A673 (cell line): Measurements from ENCODE around the gene DPP7. TPM values are rescaled to one million over a fixed set of nuclear protein-coding genes. Genes with fewer than 3 reads are reported as not detected.
"Not testable (repeated sequence)": the region's sequence is repeated elsewhere in the genome, so short reads cannot be mapped to it uniquely, and the experiment has no call there.

Experiments
- BruUV-seq: library from RNA; stranded (reverse); fragments of 400-500 nt; replicated peaks from 2 replicates; lab custom pipeline; 2021; lab: Mats Ljungman, UMichigan
- CTCF ChIA-PET: fragments of 300-600 bp; sonication (Branson Sonifier 250); formaldehyde crosslinking; loops from one replicate; lab custom pipeline; 2022; ENCODE audit warnings: antibody characterized with exemption; lab: Charles Lee
- POLR2A ChIA-PET: fragments of 300-600 bp; sonication (Branson Sonifier 250); formaldehyde crosslinking; loops from one replicate; lab custom pipeline; 2022; ENCODE audit warnings: antibody characterized with exemption; ENCODE audit not compliant: low non-redundant PET; lab: Charles Lee
- DNase-seq: peaks from one replicate; pipeline ENCODE4 v3.0.0-alpha.2; 2015; ENCODE audit warnings: low spot score
- H3K27ac ChIP-seq: fragments of 200-600 bp; sonication (generic); 2 replicates; pipeline ENCODE4 v1.5.1; 2016; ENCODE audit warnings: mixed run types, low read depth, mild to moderate bottlenecking, mixed read lengths, antibody characterized with exemption, low read length; ENCODE audit not compliant: poor library complexity, severe bottlenecking
- H3K27me3 ChIP-seq: fragments of 200-600 bp; sonication (generic); replicated peaks from 2 replicates; pipeline ENCODE4 v1.6.1; 2017; ENCODE audit warnings: mixed run types, low read depth, mild to moderate bottlenecking, mixed read lengths, antibody characterized with exemption, low read length; ENCODE audit not compliant: insufficient read depth, poor library complexity
- H3K36me3 ChIP-seq: fragments of 200-600 bp; sonication (generic); 2 replicates; pipeline ENCODE4 v1.6.1; 2016; ENCODE audit warnings: mixed run types, mild to moderate bottlenecking, mixed read lengths, antibody characterized with exemption, low read length; ENCODE audit not compliant: insufficient read depth, poor library complexity, severe bottlenecking
- H3K4me1 ChIP-seq: fragments of 200-600 bp; sonication (generic); 2 replicates; pipeline ENCODE4 v1.6.1; 2017; ENCODE audit warnings: mixed run types, mild to moderate bottlenecking, mixed read lengths, antibody characterized with exemption, low read length; ENCODE audit not compliant: insufficient read depth, poor library complexity, severe bottlenecking
- H3K4me3 ChIP-seq: fragments of 200-600 bp; sonication (generic); 2 replicates; pipeline ENCODE4 v1.5.1; 2016; ENCODE audit warnings: low read depth, mixed run types, mild to moderate bottlenecking, mixed read lengths, low read length; ENCODE audit not compliant: poor library complexity, severe bottlenecking
- H3K9me3 ChIP-seq: fragments of 200-600 bp; sonication (generic); 2 replicates; pipeline ENCODE4 v1.6.1; 2016; ENCODE audit warnings: mixed run types, low read depth, mild to moderate bottlenecking, mixed read lengths, antibody characterized with exemption, low read length; ENCODE audit not compliant: poor library complexity, severe bottlenecking
- CTCF ChIP-seq: fragments of 300-800, 200-600 bp; sonication (generic); conservative IDR thresholded peaks from 2 replicates; pipeline ENCODE4 v1.5.1; 2017; ENCODE audit warnings: low read depth, mild to moderate bottlenecking, antibody characterized with exemption, low read length, moderate library complexity, mixed read lengths
- EZH2 ChIP-seq: fragments of 200-600 bp; sonication (generic); IDR thresholded peaks from 2 replicates; pipeline ENCODE4 v1.6.1; 2017; ENCODE audit warnings: borderline replicate concordance, low read depth, mild to moderate bottlenecking, mixed read lengths, antibody characterized with exemption, low read length; ENCODE audit not compliant: poor library complexity, severe bottlenecking
- intact Hi-C: fragments of 100-400 bp; cut with micrococcal nuclease; formaldehyde crosslinking; loops from one replicate; pipeline ENCODE4 v1.10.0; 2022; ENCODE audit not compliant: unreplicated experiment
- total RNA-seq: library from RNA; stranded (reverse); gene quantifications from 2 replicates; pipeline ENCODE4 v1.2.3, GENCODE V29; 2021

DPP7 gene
- total RNA-seq, 1 experiment from 2014 or later: 120 TPM

- H3K27me3 ChIP-seq: no peaks in the 10 kb centered on the region
- no peaks in the 10 kb centered on the region for H3K9me3 ChIP-seq
- TF ChIP-seq CTCF (peak; percentile 94), EZH2 (no peak)
- intact Hi-C loops: no loop called here
- peaks cover 7% of the 10 kb centered on the region for H3K36me3 ChIP-seq
- H3K4me1 ChIP-seq: peaks cover 4% of the 10 kb centered on the region
- H3K27ac ChIP-seq: no peak overlapping the region
- no peak for DNase-seq
- BruUV-seq: no TSS peak
- H3K4me3 ChIP-seq: no peak overlapping the region
- ChIA-PET CTCF (interaction anchor here (0.9 to 1.3 kb wide), 4 partner anchors 9 to 274 kb away, joined by 3 to 4 read pairs (median 3); partner anchors contain the start of gene TMEM141), POLR2A (no interaction called here)
Measured at GRCh38 chr9:137064027-137064879, 50.3 kb downstream of the DPP7 start.

GRCh38 chr9:137063311-137064026 is 51.1 kb downstream of the DPP7 start:
- TF ChIP-seq CTCF (no peak), EZH2 (no peak)
- H3K4me3 ChIP-seq: no peak overlapping the region
- ChIA-PET CTCF (interaction anchor here (0.9 to 1.3 kb wide), 4 partner anchors 8 to 273 kb away, joined by 3 to 4 read pairs (median 3); partner anchors contain the start of gene TMEM141), POLR2A (no interaction called here)
- no peaks in the 10 kb centered on the region for H3K27me3 ChIP-seq
- H3K9me3 ChIP-seq: no peaks in the 10 kb centered on the region
- no TSS peak for BruUV-seq
- DNase-seq: no peak
- no peaks in the 10 kb centered on the region for H3K4me1 ChIP-seq
- intact Hi-C loops: no loop called here
- H3K27ac ChIP-seq: no peak overlapping the region
- peaks cover 7% of the 10 kb centered on the region for H3K36me3 ChIP-seq

GRCh38 chr9:137062798-137063197 is 51.7 kb downstream of the DPP7 start:
- DNase-seq, H3K27ac ChIP-seq, CTCF ChIA-PET, intact Hi-C loops, POLR2A ChIA-PET, H3K27me3 ChIP-seq, H3K9me3 ChIP-seq, BruUV-seq, H3K36me3 ChIP-seq, H3K4me1 ChIP-seq, H3K4me3 ChIP-seq: not testable (repeated sequence)
